ENCODE measurements around the gene USP32.

The USP32 gene

DNA sequence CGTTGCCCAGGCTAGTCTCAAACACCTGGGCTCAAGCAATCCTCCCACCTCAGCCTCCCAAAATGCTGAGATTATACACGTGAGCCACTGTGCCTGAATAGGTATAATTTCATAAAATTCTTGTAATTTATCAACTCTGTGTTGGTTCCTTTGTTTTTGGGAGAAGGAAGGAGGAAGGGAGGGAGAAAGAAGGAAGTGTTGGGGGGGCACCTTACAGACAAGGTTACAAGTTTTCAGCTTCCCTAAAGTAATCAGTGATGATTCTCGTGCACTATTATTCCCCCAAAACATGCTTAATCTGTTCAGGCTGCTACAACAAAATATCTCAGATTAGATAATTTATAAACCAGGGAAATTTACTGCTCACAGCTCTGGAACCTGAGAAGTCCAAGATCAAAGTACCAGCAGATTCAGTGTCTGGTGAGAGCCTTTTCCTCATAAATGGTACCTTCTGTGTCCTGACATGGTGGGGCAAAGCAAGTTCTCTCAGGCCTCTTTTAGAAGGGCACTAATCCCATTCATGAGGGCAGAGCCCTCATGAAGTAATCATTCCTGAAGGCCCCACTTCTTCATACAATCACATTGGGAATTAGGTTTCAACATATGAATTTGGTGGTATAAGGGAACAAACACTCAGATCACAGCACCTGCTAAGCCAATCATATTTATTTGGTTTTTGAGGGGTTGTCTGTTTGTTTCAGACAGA is 28.1 kb downstream of the USP32 start:
- H3K4me2 ChIP-seq (ENCODE audit: low read depth, low read length, poor library complexity, severe bottlenecking): no peak overlapping the region

DNA sequence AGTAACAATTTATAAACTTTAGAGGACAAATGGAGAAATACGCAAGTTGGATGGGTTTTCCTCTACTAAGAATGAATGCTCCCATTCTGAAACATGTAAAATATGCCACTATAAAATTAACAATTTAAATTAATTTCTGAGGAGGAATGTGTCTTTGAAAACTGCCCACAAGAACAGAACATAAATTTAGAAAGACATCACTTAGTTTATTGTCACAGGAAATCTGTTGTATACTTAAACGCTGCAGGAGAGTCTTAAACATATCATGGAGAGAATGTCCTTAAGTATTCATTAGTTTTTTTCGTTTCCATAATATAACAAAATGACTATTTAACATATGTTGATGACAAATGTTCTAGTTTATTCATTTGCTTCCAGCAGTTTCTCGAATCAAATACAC is 29.6 kb downstream of the USP32 start:
- Histone ChIP-seq H2AFZ (ENCODE audit: low read length) (no peak overlapping the region), H3K9me3 (ENCODE audit: insufficient read depth, low read depth, low read length) (no peaks in the 10 kb centered on the region), H3K4me1 (ENCODE audit: insufficient read depth, low read length, poor library complexity, severe bottlenecking) (peaks cover 8% of the 10 kb centered on the region), H3K79me2 (ENCODE audit: insufficient read depth, low read length) (peaks cover 67% of the 10 kb centered on the region), H3K4me3 (ENCODE audit: low read length, poor library complexity, severe bottlenecking) (no peak overlapping the region), H4K20me1 (ENCODE audit: insufficient read depth, low read length, poor library complexity, severe bottlenecking) (peaks cover 25% of the 10 kb centered on the region), H3K36me3 (ENCODE audit: insufficient read depth, low read length) (0 out of 2 replicates have a peak, but pooled peaks cover 3% of the 10 kb centered on the region), H3K27me3 (ENCODE audit: insufficient read depth, low read length, poor library complexity, severe bottlenecking) (no peaks in the 10 kb centered on the region), H3F3A (ENCODE audit: low read depth) (no peaks in the 10 kb centered on the region), H3K4me2 (ENCODE audit: low read depth, low read length, poor library complexity, severe bottlenecking) (no peak overlapping the region), H3K9me2 (replicated peaks; ENCODE audit: low read depth, low read length) (no peaks in the 10 kb centered on the region), H3K9ac (ENCODE audit: low read depth, low read length, poor library complexity, severe bottlenecking) (no peak overlapping the region)
- TF ChIP-seq, protein P1, sequence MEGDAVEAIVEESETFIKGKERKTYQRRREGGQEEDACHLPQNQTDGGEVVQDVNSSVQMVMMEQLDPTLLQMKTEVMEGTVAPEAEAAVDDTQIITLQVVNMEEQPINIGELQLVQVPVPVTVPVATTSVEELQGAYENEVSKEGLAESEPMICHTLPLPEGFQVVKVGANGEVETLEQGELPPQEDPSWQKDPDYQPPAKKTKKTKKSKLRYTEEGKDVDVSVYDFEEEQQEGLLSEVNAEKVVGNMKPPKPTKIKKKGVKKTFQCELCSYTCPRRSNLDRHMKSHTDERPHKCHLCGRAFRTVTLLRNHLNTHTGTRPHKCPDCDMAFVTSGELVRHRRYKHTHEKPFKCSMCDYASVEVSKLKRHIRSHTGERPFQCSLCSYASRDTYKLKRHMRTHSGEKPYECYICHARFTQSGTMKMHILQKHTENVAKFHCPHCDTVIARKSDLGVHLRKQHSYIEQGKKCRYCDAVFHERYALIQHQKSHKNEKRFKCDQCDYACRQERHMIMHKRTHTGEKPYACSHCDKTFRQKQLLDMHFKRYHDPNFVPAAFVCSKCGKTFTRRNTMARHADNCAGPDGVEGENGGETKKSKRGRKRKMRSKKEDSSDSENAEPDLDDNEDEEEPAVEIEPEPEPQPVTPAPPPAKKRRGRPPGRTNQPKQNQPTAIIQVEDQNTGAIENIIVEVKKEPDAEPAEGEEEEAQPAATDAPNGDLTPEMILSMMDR (conservative IDR thresholded peaks at IDR 0.05; ENCODE audit: low read length): no peak
- TF ChIP-seq EZH2phosphoT487 (IDR thresholded peaks at IDR 0.05; ENCODE audit: borderline replicate concordance): no peak

More for the DNA sequence above, 28.1 kb downstream of the USP32 start:
- Histone ChIP-seq H4K20me1 (ENCODE audit: insufficient read depth, low read length, poor library complexity, severe bottlenecking) (peaks cover 26% of the 10 kb centered on the region), H3K36me3 (ENCODE audit: insufficient read depth, low read length) (0 out of 2 replicates have a peak, but pooled peaks cover 3% of the 10 kb centered on the region), H3K27me3 (ENCODE audit: insufficient read depth, low read length, poor library complexity, severe bottlenecking) (no peaks in the 10 kb centered on the region), H3F3A (ENCODE audit: low read depth) (no peaks in the 10 kb centered on the region), H3K4me3 (ENCODE audit: low read length, poor library complexity, severe bottlenecking) (no peak overlapping the region), H2AFZ (ENCODE audit: low read length) (no peak overlapping the region), H3K9me3 (ENCODE audit: insufficient read depth, low read depth, low read length) (no peaks in the 10 kb centered on the region), H3K79me2 (ENCODE audit: insufficient read depth, low read length) (peaks cover 72% of the 10 kb centered on the region), H3K9ac (ENCODE audit: low read depth, low read length, poor library complexity, severe bottlenecking) (no peak overlapping the region), H3K4me1 (ENCODE audit: insufficient read depth, low read length, poor library complexity, severe bottlenecking) (peaks cover 8% of the 10 kb centered on the region), H3K9me2 (replicated peaks; ENCODE audit: low read depth, low read length) (no peaks in the 10 kb centered on the region)
- no peak for TF ChIP-seq EZH2phosphoT487 (IDR thresholded peaks at IDR 0.05; ENCODE audit: borderline replicate concordance)
- TF ChIP-seq, protein P1 (conservative IDR thresholded peaks at IDR 0.05; ENCODE audit: low read length): no peak

DNA sequence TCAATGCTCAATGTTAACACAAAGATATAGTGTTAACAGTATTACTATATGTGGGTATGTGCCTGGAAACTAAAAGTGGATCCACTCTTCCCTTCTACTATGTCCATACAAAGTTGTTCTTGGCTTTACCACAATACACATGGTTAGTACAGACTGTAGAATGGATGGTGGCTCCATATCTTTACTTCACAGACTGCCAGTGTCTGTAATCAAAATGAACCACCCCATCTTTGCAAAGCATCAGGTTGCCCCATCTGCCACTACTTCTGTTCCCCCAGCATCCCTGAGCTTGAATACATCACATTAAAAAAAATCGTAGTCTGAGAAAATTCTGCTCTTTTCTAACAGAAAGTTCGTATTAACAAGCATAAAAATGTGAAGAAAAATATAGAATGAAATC is 30.0 kb downstream of the USP32 start:
- peaks cover 25% of the 10 kb centered on the region for H4K20me1 ChIP-seq (ENCODE audit: insufficient read depth, low read length, poor library complexity, severe bottlenecking)

More for the DNA sequence above, 30.0 kb downstream of the USP32 start:
- 0 out of 2 replicates have a peak, but pooled peaks cover 3% of the 10 kb centered on the region for H3K36me3 ChIP-seq (ENCODE audit: insufficient read depth, low read length)
- TF ChIP-seq, protein P1 (conservative IDR thresholded peaks at IDR 0.05; ENCODE audit: low read length): no peak
- no peak for TF ChIP-seq EZH2phosphoT487 (IDR thresholded peaks at IDR 0.05; ENCODE audit: borderline replicate concordance)
- no peaks in the 10 kb centered on the region for H3F3A ChIP-seq (ENCODE audit: low read depth)
- H3K4me2 ChIP-seq (ENCODE audit: low read depth, low read length, poor library complexity, severe bottlenecking): no peak overlapping the region
- no peak overlapping the region for H3K9ac ChIP-seq (ENCODE audit: low read depth, low read length, poor library complexity, severe bottlenecking)
- H2AFZ ChIP-seq (ENCODE audit: low read length): no peak overlapping the region
- H3K79me2 ChIP-seq (ENCODE audit: insufficient read depth, low read length): peaks cover 65% of the 10 kb centered on the region
- H3K9me2 ChIP-seq (replicated peaks; ENCODE audit: low read depth, low read length): no peaks in the 10 kb centered on the region
- no peaks in the 10 kb centered on the region for H3K27me3 ChIP-seq (ENCODE audit: insufficient read depth, low read length, poor library complexity, severe bottlenecking)
- no peak overlapping the region for H3K4me3 ChIP-seq (ENCODE audit: low read length, poor library complexity, severe bottlenecking)
- peaks cover 8% of the 10 kb centered on the region for H3K4me1 ChIP-seq (ENCODE audit: insufficient read depth, low read length, poor library complexity, severe bottlenecking)
- no peaks in the 10 kb centered on the region for H3K9me3 ChIP-seq (ENCODE audit: insufficient read depth, low read depth, low read length)

All from Loucy (cell line).